NAMALWA (cell line): ENCODE measurements around the gene NEK4.
A peak's percentile ranks its signal among the peaks of the same experiment; 100 is the strongest.
"Not testable (repeated sequence)": the region's sequence is repeated elsewhere in the genome, so short reads cannot be mapped to it uniquely, and the experiment has no call there.

Experiments
- DNase-seq: peaks from one replicate; pipeline ENCODE4 v3.0.0-alpha.2; 2015; ENCODE audit warnings: low spot score

Gene NEK4

GRCh38 chr3:52777959-52778805 is 7.4 kb upstream of the NEK4 start:
- no peak for DNase-seq

GRCh38 chr3:52777127-52777958 is 6.6 kb upstream of the NEK4 start, which contains the start of gene ITIH1:
Gene ITIH1 (plus strand): TSS chr3:52777599. CDS start chr3:52777616, 17 bp downstream.
- no peak for DNase-seq

GRCh38 chr3:52776486-52776885 is 5.7 kb upstream of the NEK4 start:
- DNase-seq: not testable (repeated sequence)

GRCh38 chr3:52775877-52776276 is 5.1 kb upstream of the NEK4 start:
- no peak for DNase-seq

- DNase-seq: no peak
Measured at GRCh38 chr3:52774901-52775864, 4.4 kb upstream of the NEK4 start.

GRCh38 chr3:52774066-52774713 is 3.5 kb upstream of the NEK4 start:
- DNase-seq: no peak

GRCh38 chr3:52773361-52774065 is 2.8 kb upstream of the NEK4 start:
- no peak for DNase-seq

- no peak for DNase-seq
Measured at GRCh38 chr3:52771702-52772101, 962 bp upstream of the NEK4 start.

GRCh38 chr3:52771334-52771681 is 568 bp upstream of the NEK4 start:
- no peak for DNase-seq

- DNase-seq: no peak
Measured at GRCh38 chr3:52769786-52770455, 819 bp downstream of the NEK4 start.

- no peak for DNase-seq
Measured at GRCh38 chr3:52763466-52763865, 7.3 kb downstream of the NEK4 start.

- no peak for DNase-seq
Measured at GRCh38 chr3:52756141-52756540, 14.6 kb downstream of the NEK4 start.

GRCh38 chr3:52754373-52754772 is 16.4 kb downstream of the NEK4 start:
- DNase-seq: no peak

- DNase-seq: no peak
Measured at GRCh38 chr3:52752045-52752660, 18.6 kb downstream of the NEK4 start.

- no peak for DNase-seq
Measured at GRCh38 chr3:52743721-52744120, 27.0 kb downstream of the NEK4 start.

- DNase-seq: no peak
Measured at GRCh38 chr3:52743152-52743551, 27.6 kb downstream of the NEK4 start.

- peak; percentile 42 for DNase-seq
Measured at GRCh38 chr3:52742418-52743041, 28.2 kb downstream of the NEK4 start.

GRCh38 chr3:52739730-52740129 is 31.0 kb downstream of the NEK4 start:
- no peak for DNase-seq

- no peak for DNase-seq
Measured at GRCh38 chr3:52733256-52733891, 37.4 kb downstream of the NEK4 start.
